OCI-LY7 (cell line): ENCODE measurements around the gene SOWAHA. TPM values are rescaled to one million over a fixed set of nuclear protein-coding genes. Genes with fewer than 3 reads are reported as not detected.

ENCODE experiments used
- BruUV-seq: library from RNA; stranded (reverse); fragments of 400-500 nt; replicated peaks from 2 replicates; lab custom pipeline; 2021; lab: Mats Ljungman, UMichigan
- CTCF ChIA-PET: fragments of 300-600 bp; sonication (Branson Sonifier 250); formaldehyde crosslinking; loops from one replicate; lab custom pipeline; 2022; ENCODE audit warnings: antibody characterized with exemption; ENCODE audit not compliant: unreplicated experiment; lab: Charles Lee
- POLR2A ChIA-PET: fragments of 300-600 bp; sonication (Branson Sonifier 250); formaldehyde crosslinking; loops from one replicate; lab custom pipeline; 2022; ENCODE audit warnings: antibody characterized with exemption; lab: Charles Lee
- DNase-seq: peaks from one replicate; pipeline ENCODE4 v3.0.0-alpha.2; 2015; ENCODE audit warnings: low spot score
- H2AFZ ChIP-seq: fragments of 200-600 bp; sonication (generic), shearing (Covaris generic); 2 replicates; pipeline ENCODE4 v1.6.1; 2014; ENCODE audit warnings: mild to moderate bottlenecking, antibody characterized with exemption, low read length, moderate library complexity
- H3K27ac ChIP-seq: fragments of 200-600 bp; sonication (generic); 2 replicates; pipeline ENCODE4 v1.5.1; 2014; ENCODE audit warnings: mixed run types, low read depth, mild to moderate bottlenecking, moderate library complexity, low read length, inconsistent platforms; ENCODE audit not compliant: poor library complexity, severe bottlenecking
- H3K36me3 ChIP-seq: fragments of 200-600 bp; sonication (generic); 2 replicates; pipeline ENCODE4 v1.6.1; 2014; ENCODE audit warnings: mild to moderate bottlenecking, antibody characterized with exemption, low read length, moderate library complexity, mixed read lengths; ENCODE audit not compliant: insufficient read depth
- H3K4me1 ChIP-seq: fragments of 200-600 bp; sonication (generic); 2 replicates; pipeline ENCODE4 v1.5.1; 2014; ENCODE audit warnings: mild to moderate bottlenecking, low read length; ENCODE audit not compliant: insufficient read depth, poor library complexity, severe bottlenecking
- H3K4me2 ChIP-seq: fragments of 200-600 bp; sonication (generic); 2 replicates; pipeline ENCODE4 v1.6.1; 2014; ENCODE audit warnings: mild to moderate bottlenecking, low read length
- H3K4me3 ChIP-seq: fragments of 200-600 bp; sonication (generic); 2 replicates; pipeline ENCODE4 v1.5.1; 2014; ENCODE audit warnings: mild to moderate bottlenecking, low read depth, low read length; ENCODE audit not compliant: poor library complexity, severe bottlenecking
- H3K79me2 ChIP-seq: fragments of 200-600 bp; sonication (generic); 2 replicates; pipeline ENCODE4 v1.6.1; 2016; ENCODE audit warnings: low read depth, mild to moderate bottlenecking, low read length, moderate library complexity, mixed read lengths; ENCODE audit not compliant: insufficient read depth
- H3K9me2 ChIP-seq: fragments of 200-600 bp; sonication (generic); 2 replicates; pipeline ENCODE4 v1.6.1; 2016; ENCODE audit warnings: mild to moderate bottlenecking, low read length, mixed read lengths; ENCODE audit not compliant: insufficient read depth
- H3K9me3 ChIP-seq: fragments of 200-600 bp; sonication (generic); 2 replicates; pipeline ENCODE4 v1.6.1; 2014; ENCODE audit warnings: mild to moderate bottlenecking, mixed run types, low read length, mixed read lengths
- H4K20me1 ChIP-seq: fragments of 200-600 bp; sonication (generic); 2 replicates; pipeline ENCODE4 v1.6.1; 2014; ENCODE audit warnings: mild to moderate bottlenecking, antibody characterized with exemption, low read length, moderate library complexity, mixed read lengths; ENCODE audit not compliant: insufficient read depth
- EZH2phosphoT487 ChIP-seq: fragments of 200-600 bp; sonication (generic); IDR thresholded peaks from 2 replicates; pipeline ENCODE4 v1.6.1; 2018; ENCODE audit warnings: low read depth, borderline replicate concordance, mild to moderate bottlenecking, mixed run types, antibody characterized with exemption, low read length, moderate library complexity, mixed read lengths
- intact Hi-C: fragments of 100-400 bp; cut with micrococcal nuclease; formaldehyde crosslinking; loops from one replicate; pipeline ENCODE4 v1.10.0; 2022; ENCODE audit not compliant: unreplicated experiment
- total RNA-seq, 2 experiments: library from RNA; depleted of rRNA in 1 of 2; stranded (reverse); fragments of >200 nt in 1 of 2; shearing (Covaris generic) in 1 of 2; gene quantifications; 2 replicates each; pipeline ENCODE4 v1.2.3, GENCODE V29; 2014 to 2022
- TF ChIP-seq, protein P1 (sequence below): fragments of 200-600 bp; sonication (generic); conservative IDR thresholded peaks from 2 replicates; pipeline ENCODE4 v1.5.1; 2014; ENCODE audit warnings: mild to moderate bottlenecking, antibody characterized with exemption, low read length, moderate library complexity, mixed read lengths

The SOWAHA gene
- total RNA-seq, 2 experiments from 2014 or later: not detected

DNA sequence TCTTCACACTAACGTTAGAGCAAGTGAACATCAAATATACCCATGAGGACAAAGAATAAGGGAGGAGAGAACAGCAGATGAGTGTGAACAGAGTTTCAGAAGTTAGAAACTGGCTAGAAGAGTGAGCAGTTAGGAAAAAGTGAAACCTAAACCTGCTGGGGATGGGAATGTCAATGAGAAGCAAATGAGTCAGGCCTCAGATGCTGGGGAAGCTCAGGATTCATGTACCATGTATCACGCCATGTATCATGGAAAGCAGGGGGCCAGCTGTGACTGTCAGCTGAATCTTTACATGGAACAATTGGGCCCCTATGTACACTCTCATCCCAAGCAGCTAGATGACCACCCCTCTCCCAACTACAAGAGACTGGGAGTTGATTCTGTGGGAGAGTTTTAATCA, 37.0 kb downstream of the SOWAHA start:
- no peak overlapping the region for H3K4me3 ChIP-seq
- H3K9me3 ChIP-seq: no peaks in the 10 kb centered on the region
- DNase-seq: no peak
- no peak overlapping the region for H3K27ac ChIP-seq
- no peaks in the 10 kb centered on the region for H3K4me1 ChIP-seq
- H3K79me2 ChIP-seq: no peaks in the 10 kb centered on the region
- intact Hi-C loops: no loop called here
- no peaks in the 10 kb centered on the region for H3K9me2 ChIP-seq
- TF ChIP-seq, protein P1, sequence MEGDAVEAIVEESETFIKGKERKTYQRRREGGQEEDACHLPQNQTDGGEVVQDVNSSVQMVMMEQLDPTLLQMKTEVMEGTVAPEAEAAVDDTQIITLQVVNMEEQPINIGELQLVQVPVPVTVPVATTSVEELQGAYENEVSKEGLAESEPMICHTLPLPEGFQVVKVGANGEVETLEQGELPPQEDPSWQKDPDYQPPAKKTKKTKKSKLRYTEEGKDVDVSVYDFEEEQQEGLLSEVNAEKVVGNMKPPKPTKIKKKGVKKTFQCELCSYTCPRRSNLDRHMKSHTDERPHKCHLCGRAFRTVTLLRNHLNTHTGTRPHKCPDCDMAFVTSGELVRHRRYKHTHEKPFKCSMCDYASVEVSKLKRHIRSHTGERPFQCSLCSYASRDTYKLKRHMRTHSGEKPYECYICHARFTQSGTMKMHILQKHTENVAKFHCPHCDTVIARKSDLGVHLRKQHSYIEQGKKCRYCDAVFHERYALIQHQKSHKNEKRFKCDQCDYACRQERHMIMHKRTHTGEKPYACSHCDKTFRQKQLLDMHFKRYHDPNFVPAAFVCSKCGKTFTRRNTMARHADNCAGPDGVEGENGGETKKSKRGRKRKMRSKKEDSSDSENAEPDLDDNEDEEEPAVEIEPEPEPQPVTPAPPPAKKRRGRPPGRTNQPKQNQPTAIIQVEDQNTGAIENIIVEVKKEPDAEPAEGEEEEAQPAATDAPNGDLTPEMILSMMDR: no peak
- TF ChIP-seq EZH2phosphoT487: no peak
- H2AFZ ChIP-seq: no peak overlapping the region
- no TSS peak for BruUV-seq
- H4K20me1 ChIP-seq: no peaks in the 10 kb centered on the region
- no peaks in the 10 kb centered on the region for H3K36me3 ChIP-seq
- CTCF ChIA-PET: no interaction called here
- H3K4me2 ChIP-seq: no peak overlapping the region
- POLR2A ChIA-PET: interaction anchor here (1.2 kb wide), 1 partner anchor 10 kb away, joined by 3 read pairs; no protein-coding TSS in a partner anchor

DNA sequence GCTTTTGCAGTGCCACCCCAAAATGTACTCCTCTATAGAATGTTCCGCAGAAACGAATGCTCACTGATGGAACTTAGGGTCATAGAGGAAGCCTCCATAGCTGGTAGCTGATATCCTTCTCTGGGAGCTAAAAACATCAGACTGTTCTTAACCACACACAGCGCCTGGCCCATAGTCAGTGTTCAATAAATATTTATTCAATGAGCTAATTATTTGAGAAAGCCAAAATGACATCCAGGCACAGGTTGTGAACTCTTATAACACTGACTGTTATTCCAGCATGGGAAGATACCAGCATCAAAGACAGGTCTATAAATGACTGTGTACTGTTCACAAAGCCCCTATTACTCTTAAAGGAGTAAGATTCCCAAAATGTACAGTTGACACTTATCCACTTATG, 40.2 kb downstream of the SOWAHA start:
- no peak overlapping the region for H3K4me2 ChIP-seq
- no peaks in the 10 kb centered on the region for H3K9me2 ChIP-seq
- no peaks in the 10 kb centered on the region for H3K9me3 ChIP-seq
- H3K27ac ChIP-seq: no peak overlapping the region
- H3K4me3 ChIP-seq: no peak overlapping the region
- CTCF ChIA-PET: interaction anchor here (1.1 kb wide), 1 partner anchor 482 kb away, joined by 3 read pairs; no protein-coding TSS in a partner anchor
- TF ChIP-seq, protein P1: no peak
- TF ChIP-seq EZH2phosphoT487: no peak
- H3K4me1 ChIP-seq: no peaks in the 10 kb centered on the region
- POLR2A ChIA-PET: interaction anchor here (0.7 to 2.4 kb wide), 4 partner anchors 8 to 214 kb away, joined by 3 to 15 read pairs (median 6); partner anchors contain the start of genes GDF9 and UQCRQ
- H3K79me2 ChIP-seq: no peaks in the 10 kb centered on the region
- DNase-seq: no peak
- H3K36me3 ChIP-seq: no peaks in the 10 kb centered on the region
- H4K20me1 ChIP-seq: no peaks in the 10 kb centered on the region
- intact Hi-C loops: no loop called here
- H2AFZ ChIP-seq: no peak overlapping the region
- BruUV-seq: no TSS peak

DNA sequence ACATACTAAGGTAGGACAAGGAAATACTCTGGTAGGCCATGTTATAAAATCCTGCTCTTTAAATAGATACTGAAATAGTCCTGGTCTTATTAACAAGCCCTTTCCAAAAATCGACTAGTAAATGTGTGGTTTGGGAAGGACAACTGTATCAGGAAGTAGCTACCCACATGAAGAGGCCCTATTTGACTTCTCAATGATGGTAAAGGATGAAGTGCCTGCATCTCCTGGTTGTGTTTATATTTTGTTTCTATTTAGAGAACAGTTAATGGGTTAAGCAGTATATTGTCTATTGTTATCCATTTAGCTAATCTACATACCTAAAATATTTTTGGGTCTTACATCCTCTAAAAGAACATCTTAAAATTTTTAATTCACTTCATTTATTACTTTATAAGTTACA, 40.7 kb downstream of the SOWAHA start:
- DNase-seq: no peak
- no peak overlapping the region for H3K4me3 ChIP-seq
- H2AFZ ChIP-seq: no peak overlapping the region
- H3K36me3 ChIP-seq: no peaks in the 10 kb centered on the region
- H3K4me2 ChIP-seq: no peak overlapping the region
- H3K27ac ChIP-seq: no peak overlapping the region
- BruUV-seq: no TSS peak
- no peaks in the 10 kb centered on the region for H3K9me2 ChIP-seq
- intact Hi-C loops: no loop called here
- ChIA-PET CTCF (interaction anchor here (1.1 to 1.2 kb wide), 2 partner anchors 10 to 481 kb away, joined by 3 read pairs; no protein-coding TSS in a partner anchor), POLR2A (interaction anchor here (0.7 to 2.4 kb wide), 4 partner anchors 8 to 214 kb away, joined by 3 to 15 read pairs (median 6); partner anchors contain the start of genes GDF9 and UQCRQ)
- no peaks in the 10 kb centered on the region for H3K9me3 ChIP-seq
- no peaks in the 10 kb centered on the region for H4K20me1 ChIP-seq
- H3K4me1 ChIP-seq: no peaks in the 10 kb centered on the region
- H3K79me2 ChIP-seq: no peaks in the 10 kb centered on the region
- TF ChIP-seq EZH2phosphoT487: no peak
- TF ChIP-seq, protein P1: no peak
